ENCODE measurements around the gene KRTAP6-3. TPM values are rescaled to one million over a fixed set of nuclear protein-coding genes. Genes with fewer than 3 reads are reported as not detected.

KRTAP6-3 gene
- total RNA-seq, 1 experiment from 2014 or later: not detected

DNA sequence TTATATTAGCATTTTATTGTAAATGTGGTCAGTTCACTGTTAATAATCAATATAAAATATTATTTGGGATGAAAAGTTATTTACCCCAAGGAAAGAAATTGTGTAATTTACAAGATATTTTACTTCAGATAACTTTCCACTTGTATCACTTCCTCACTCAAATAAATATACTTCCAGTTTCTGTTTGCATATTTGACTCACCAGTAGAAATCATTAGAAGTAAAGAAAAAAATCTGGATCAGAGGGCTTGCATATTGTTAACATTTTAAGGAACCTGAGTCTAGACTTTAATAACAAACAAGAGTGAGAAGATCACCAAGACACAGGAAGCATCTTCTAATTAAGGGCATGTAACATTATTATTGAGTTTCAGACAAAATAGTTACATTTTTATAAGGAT, 27.8 kb downstream of the KRTAP6-3 start:
- H3K4me3 Mint-ChIP-seq: no peak overlapping the region
- H3K9me3 Mint-ChIP-seq: peaks cover 10% of the 10 kb centered on the region
- H3K4me1 Mint-ChIP-seq: 0 out of 2 replicates have a peak, but pooled peaks cover under 1% of the 10 kb centered on the region
- ATAC-seq (no peak), DNase-seq (ENCODE audit: low spot score) (no peak)
- peaks cover 9% of the 10 kb centered on the region for H3K36me3 Mint-ChIP-seq
- ChIA-PET POLR2A (no interaction called here), CTCF (no interaction called here)
- TF ChIP-seq NR1H2 (CRISPR knock-in tag; IDR thresholded peaks at IDR 0.05) (no peak), PRDM15 (CRISPR knock-in tag; IDR thresholded peaks at IDR 0.05) (no peak)
- TF ChIP-seq, protein P1, sequence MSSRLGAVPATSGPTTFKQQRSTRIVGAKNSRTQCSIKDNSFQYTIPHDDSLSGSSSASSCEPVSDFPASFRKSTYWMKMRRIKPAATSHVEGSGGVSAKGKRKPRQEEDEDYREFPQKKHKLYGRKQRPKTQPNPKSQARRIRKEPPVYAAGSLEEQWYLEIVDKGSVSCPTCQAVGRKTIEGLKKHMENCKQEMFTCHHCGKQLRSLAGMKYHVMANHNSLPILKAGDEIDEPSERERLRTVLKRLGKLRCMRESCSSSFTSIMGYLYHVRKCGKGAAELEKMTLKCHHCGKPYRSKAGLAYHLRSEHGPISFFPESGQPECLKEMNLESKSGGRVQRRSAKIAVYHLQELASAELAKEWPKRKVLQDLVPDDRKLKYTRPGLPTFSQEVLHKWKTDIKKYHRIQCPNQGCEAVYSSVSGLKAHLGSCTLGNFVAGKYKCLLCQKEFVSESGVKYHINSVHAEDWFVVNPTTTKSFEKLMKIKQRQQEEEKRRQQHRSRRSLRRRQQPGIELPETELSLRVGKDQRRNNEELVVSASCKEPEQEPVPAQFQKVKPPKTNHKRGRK (CRISPR knock-in tag; IDR thresholded peaks at IDR 0.05; ENCODE audit: borderline replicate concordance): no peak
- no peaks in the 10 kb centered on the region for H3K27me3 Mint-ChIP-seq (ENCODE audit: low read depth)
- no peak overlapping the region for H3K27ac Mint-ChIP-seq

DNA sequence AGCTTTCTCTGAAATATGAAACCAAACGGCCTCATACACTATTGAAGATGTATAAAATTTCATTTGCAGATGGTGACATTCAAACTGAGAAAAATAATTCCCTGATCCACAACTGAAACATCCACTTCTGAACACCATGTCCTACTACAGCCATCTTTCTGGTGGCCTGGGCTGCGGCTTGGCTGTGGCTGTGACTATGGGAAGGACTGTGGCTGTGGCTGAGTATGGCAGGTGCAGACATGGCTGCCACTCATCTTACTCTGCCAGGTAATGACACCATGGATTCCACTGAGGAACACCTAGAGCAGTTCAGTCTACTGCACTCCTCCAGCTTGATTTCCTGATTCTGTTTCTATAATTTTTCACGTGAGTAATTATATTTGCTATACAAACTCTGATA, 28.3 kb downstream of the KRTAP6-3 start, which contains the start of gene KRTAP20-4:
Gene KRTAP20-4 (plus strand): TSS at position 106 of the 400 bp plus-strand sequence.
- H3K9me3 Mint-ChIP-seq: peaks cover 14% of the 10 kb centered on the region
- H3K27me3 Mint-ChIP-seq (ENCODE audit: low read depth): no peaks in the 10 kb centered on the region
- no peak within 1 kb of the TSS for H3K27ac Mint-ChIP-seq
- 0 out of 2 replicates have a peak, but pooled peaks cover 5% of the 10 kb centered on the region for H3K4me1 Mint-ChIP-seq
- no peak for ATAC-seq
- no peak within 1 kb of the TSS for H3K4me3 Mint-ChIP-seq
- no peak for DNase-seq (ENCODE audit: low spot score)
- POLR2A ChIA-PET: no interaction called here
- peaks cover 13% of the 10 kb centered on the region for H3K36me3 Mint-ChIP-seq
- CTCF ChIA-PET: no interaction called here
- TF ChIP-seq FOXP1 (CRISPR knock-in tag; IDR thresholded peaks at IDR 0.05; ENCODE audit: borderline replicate concordance) (no peak), RORB (CRISPR knock-in tag; IDR thresholded peaks at IDR 0.05) (no peak), PREB (CRISPR knock-in tag; IDR thresholded peaks at IDR 0.05; ENCODE audit: borderline replicate concordance) (no peak), MXD4 (CRISPR knock-in tag; IDR thresholded peaks at IDR 0.05; ENCODE audit: borderline replicate concordance) (no peak), STAT6 (CRISPR knock-in tag; conservative IDR thresholded peaks at IDR 0.05; ENCODE audit: low read depth) (no peak), ELF4 (CRISPR knock-in tag; IDR thresholded peaks at IDR 0.05; ENCODE audit: low read depth) (no peak), AFF4 (CRISPR knock-in tag; IDR thresholded peaks at IDR 0.05; ENCODE audit: borderline replicate concordance) (no peak), JUN (CRISPR knock-in tag; IDR thresholded peaks at IDR 0.05) (no peak), HMGXB4 (CRISPR knock-in tag; IDR thresholded peaks at IDR 0.05) (no peak)
- TF ChIP-seq, protein P2, sequence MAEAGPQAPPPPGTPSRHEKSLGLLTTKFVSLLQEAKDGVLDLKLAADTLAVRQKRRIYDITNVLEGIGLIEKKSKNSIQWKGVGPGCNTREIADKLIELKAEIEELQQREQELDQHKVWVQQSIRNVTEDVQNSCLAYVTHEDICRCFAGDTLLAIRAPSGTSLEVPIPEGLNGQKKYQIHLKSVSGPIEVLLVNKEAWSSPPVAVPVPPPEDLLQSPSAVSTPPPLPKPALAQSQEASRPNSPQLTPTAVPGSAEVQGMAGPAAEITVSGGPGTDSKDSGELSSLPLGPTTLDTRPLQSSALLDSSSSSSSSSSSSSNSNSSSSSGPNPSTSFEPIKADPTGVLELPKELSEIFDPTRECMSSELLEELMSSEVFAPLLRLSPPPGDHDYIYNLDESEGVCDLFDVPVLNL (CRISPR knock-in tag; IDR thresholded peaks at IDR 0.05; ENCODE audit: borderline replicate concordance, low read depth): no peak
- TF ChIP-seq, protein P1 (CRISPR knock-in tag; IDR thresholded peaks at IDR 0.05; ENCODE audit: borderline replicate concordance): no peak

All from WTC11 (cell line).